Measurements from ENCODE around the gene PI4KA. TPM values are rescaled to one million over a fixed set of nuclear protein-coding genes. Genes with fewer than 3 reads are reported as not detected.
A peak's percentile ranks its signal among the peaks of the same experiment; 100 is the strongest.
"Not testable (repeated sequence)": the region's sequence is repeated elsewhere in the genome, so short reads cannot be mapped to it uniquely, and the experiment has no call there.

The PI4KA gene
- total RNA-seq, 2 donors from 2014 or later = 85.4 to 112 TPM

DNA sequence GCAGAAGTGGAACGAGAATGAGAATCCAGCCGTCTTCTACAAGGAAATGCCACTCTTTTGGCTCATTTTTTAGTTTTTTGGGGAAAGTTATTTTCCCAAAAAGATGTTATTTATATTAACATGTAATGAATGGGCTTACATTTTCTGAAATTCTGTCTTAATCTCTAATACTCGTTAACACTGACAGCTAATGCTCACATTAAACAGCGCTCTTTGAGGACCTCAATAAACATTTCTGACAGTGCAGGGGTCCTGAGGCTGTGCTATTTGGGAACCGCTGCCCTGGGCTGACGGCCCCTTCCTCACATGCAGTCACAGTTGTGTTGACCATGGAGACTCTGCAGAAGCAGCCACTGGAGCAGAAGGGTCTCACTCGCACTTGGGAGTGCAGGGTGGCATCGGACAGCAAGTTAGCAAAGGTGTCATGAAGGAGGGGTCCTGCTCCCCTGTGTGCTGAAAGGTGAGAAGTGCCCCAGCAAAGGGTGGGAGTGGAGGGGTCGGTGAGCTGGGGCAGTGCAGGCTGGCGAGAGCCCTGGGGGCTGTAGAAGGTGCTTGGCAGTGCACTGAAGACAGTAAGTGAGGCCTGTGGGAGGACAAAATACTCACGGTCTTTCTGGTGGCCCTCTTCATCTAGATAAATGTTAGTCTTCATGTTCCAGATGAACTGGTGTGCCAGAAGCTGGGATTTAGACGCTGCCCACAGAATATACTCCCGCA is 137.8 kb downstream of the PI4KA start:
- DNase-seq (ENCODE audit: low spot score) = no peak
- Histone ChIP-seq H3K4me3 (no peak overlapping the region), H3K9me3 (no peaks in the 10 kb centered on the region), H3K36me3 (peaks cover 17% of the 10 kb centered on the region), H3K27me3 (replicated peaks; ENCODE audit: insufficient read depth) (no peaks in the 10 kb centered on the region), H3K27ac (no peak overlapping the region), H3K4me1 (ENCODE audit: control insufficient read depth in 1 of 2, low read depth in 2 of 2) (no peaks in the 10 kb centered on the region)
- ATAC-seq (ENCODE audit: insufficient number of reproducible peaks, low FRiP score, low read depth) = no peak
- TF ChIP-seq, protein P1, sequence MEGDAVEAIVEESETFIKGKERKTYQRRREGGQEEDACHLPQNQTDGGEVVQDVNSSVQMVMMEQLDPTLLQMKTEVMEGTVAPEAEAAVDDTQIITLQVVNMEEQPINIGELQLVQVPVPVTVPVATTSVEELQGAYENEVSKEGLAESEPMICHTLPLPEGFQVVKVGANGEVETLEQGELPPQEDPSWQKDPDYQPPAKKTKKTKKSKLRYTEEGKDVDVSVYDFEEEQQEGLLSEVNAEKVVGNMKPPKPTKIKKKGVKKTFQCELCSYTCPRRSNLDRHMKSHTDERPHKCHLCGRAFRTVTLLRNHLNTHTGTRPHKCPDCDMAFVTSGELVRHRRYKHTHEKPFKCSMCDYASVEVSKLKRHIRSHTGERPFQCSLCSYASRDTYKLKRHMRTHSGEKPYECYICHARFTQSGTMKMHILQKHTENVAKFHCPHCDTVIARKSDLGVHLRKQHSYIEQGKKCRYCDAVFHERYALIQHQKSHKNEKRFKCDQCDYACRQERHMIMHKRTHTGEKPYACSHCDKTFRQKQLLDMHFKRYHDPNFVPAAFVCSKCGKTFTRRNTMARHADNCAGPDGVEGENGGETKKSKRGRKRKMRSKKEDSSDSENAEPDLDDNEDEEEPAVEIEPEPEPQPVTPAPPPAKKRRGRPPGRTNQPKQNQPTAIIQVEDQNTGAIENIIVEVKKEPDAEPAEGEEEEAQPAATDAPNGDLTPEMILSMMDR (IDR thresholded peaks at IDR 0.05) = no peak

- H3K4me3 ChIP-seq; H3K27ac ChIP-seq; H3K36me3 ChIP-seq; H3K4me1 ChIP-seq (ENCODE audit: control insufficient read depth in 1 of 2, low read depth in 2 of 2); H3K27me3 ChIP-seq (replicated peaks; ENCODE audit: insufficient read depth); DNase-seq (ENCODE audit: low spot score); H3K9me3 ChIP-seq; ATAC-seq (ENCODE audit: insufficient number of reproducible peaks, low FRiP score, low read depth): not testable (repeated sequence)
These were observed 139.9 kb downstream of the PI4KA start for GRCh38 chr22:20718727-20719126.

GRCh38 chr22:20717981-20718380 is 140.6 kb downstream of the PI4KA start:
- not testable (repeated sequence) for H3K27ac ChIP-seq; H3K4me1 ChIP-seq (ENCODE audit: control insufficient read depth in 1 of 2, low read depth in 2 of 2); ATAC-seq (ENCODE audit: insufficient number of reproducible peaks, low FRiP score, low read depth); H3K9me3 ChIP-seq; H3K4me3 ChIP-seq; DNase-seq (ENCODE audit: low spot score); H3K27me3 ChIP-seq (replicated peaks; ENCODE audit: insufficient read depth)
- H3K36me3 ChIP-seq = peaks cover 12% of the 10 kb centered on the region

GRCh38 chr22:20717213-20717866 is 141.3 kb downstream of the PI4KA start:
- H3K27me3 ChIP-seq (replicated peaks; ENCODE audit: insufficient read depth); H3K27ac ChIP-seq; H3K4me1 ChIP-seq (ENCODE audit: control insufficient read depth in 1 of 2, low read depth in 2 of 2); DNase-seq (ENCODE audit: low spot score); H3K4me3 ChIP-seq; H3K9me3 ChIP-seq; ATAC-seq (ENCODE audit: insufficient number of reproducible peaks, low FRiP score, low read depth): not testable (repeated sequence)
- H3K36me3 ChIP-seq = peaks cover 13% of the 10 kb centered on the region

GRCh38 chr22:20713116-20713515 is 145.5 kb downstream of the PI4KA start:
- H3K4me3 ChIP-seq; H3K9me3 ChIP-seq; H3K27ac ChIP-seq; DNase-seq (ENCODE audit: low spot score); H3K36me3 ChIP-seq; H3K27me3 ChIP-seq (replicated peaks; ENCODE audit: insufficient read depth); H3K4me1 ChIP-seq (ENCODE audit: control insufficient read depth in 1 of 2, low read depth in 2 of 2); ATAC-seq (ENCODE audit: insufficient number of reproducible peaks, low FRiP score, low read depth): not testable (repeated sequence)

GRCh38 chr22:20709966-20710365 is 148.6 kb downstream of the PI4KA start:
- H3K9me3 ChIP-seq; H3K4me1 ChIP-seq (ENCODE audit: control insufficient read depth in 1 of 2, low read depth in 2 of 2); ATAC-seq (ENCODE audit: insufficient number of reproducible peaks, low FRiP score, low read depth); H3K27ac ChIP-seq; DNase-seq (ENCODE audit: low spot score); H3K4me3 ChIP-seq; H3K27me3 ChIP-seq (replicated peaks; ENCODE audit: insufficient read depth): not testable (repeated sequence)
- peaks cover 10% of the 10 kb centered on the region for H3K36me3 ChIP-seq

- H3K36me3 ChIP-seq; H3K9me3 ChIP-seq; ATAC-seq (ENCODE audit: insufficient number of reproducible peaks, low FRiP score, low read depth); H3K4me3 ChIP-seq; H3K27ac ChIP-seq; H3K4me1 ChIP-seq (ENCODE audit: control insufficient read depth in 1 of 2, low read depth in 2 of 2); DNase-seq (ENCODE audit: low spot score); H3K27me3 ChIP-seq (replicated peaks; ENCODE audit: insufficient read depth): not testable (repeated sequence)
These were observed 151.0 kb downstream of the PI4KA start for GRCh38 chr22:20707549-20708118.

- not testable (repeated sequence) for H3K9me3 ChIP-seq; H3K4me1 ChIP-seq (ENCODE audit: control insufficient read depth in 1 of 2, low read depth in 2 of 2); DNase-seq (ENCODE audit: low spot score); H3K27ac ChIP-seq; H3K36me3 ChIP-seq; ATAC-seq (ENCODE audit: insufficient number of reproducible peaks, low FRiP score, low read depth); H3K27me3 ChIP-seq (replicated peaks; ENCODE audit: insufficient read depth)
- peak overlapping the region; percentile 79 for H3K4me3 ChIP-seq
These were observed 154.6 kb downstream of the PI4KA start for GRCh38 chr22:20703816-20704609.

GRCh38 chr22:20703414-20703806 is 155.2 kb downstream of the PI4KA start:
- peak; percentile 22 for ATAC-seq (ENCODE audit: insufficient number of reproducible peaks, low FRiP score, low read depth)
- H3K4me3 ChIP-seq = peak overlapping the region; percentile 79
- H3K36me3 ChIP-seq; H3K27me3 ChIP-seq (replicated peaks; ENCODE audit: insufficient read depth); H3K9me3 ChIP-seq; DNase-seq (ENCODE audit: low spot score); H3K4me1 ChIP-seq (ENCODE audit: control insufficient read depth in 1 of 2, low read depth in 2 of 2); H3K27ac ChIP-seq: not testable (repeated sequence)

GRCh38 chr22:20702546-20703413 is 155.8 kb downstream of the PI4KA start:
- peak; percentile 85 for DNase-seq (ENCODE audit: low spot score)
- H3K4me1 ChIP-seq (ENCODE audit: control insufficient read depth in 1 of 2, low read depth in 2 of 2); H3K36me3 ChIP-seq; H3K9me3 ChIP-seq; H3K27me3 ChIP-seq (replicated peaks; ENCODE audit: insufficient read depth): not testable (repeated sequence)
- H3K4me3 ChIP-seq = peak overlapping the region; percentile 79
- H3K27ac ChIP-seq = peak overlapping the region; percentile 38 to 57
- ATAC-seq (ENCODE audit: insufficient number of reproducible peaks, low FRiP score, low read depth) = peak; percentile 86
